ENCODE results near the gene SLC2A8. TPM values are rescaled to one million over a fixed set of nuclear protein-coding genes. Genes with fewer than 3 reads are reported as not detected.

The SLC2A8 gene
- total RNA-seq, 2 donors from 2014 or later, result 8.8 to 16.5 TPM

DNA sequence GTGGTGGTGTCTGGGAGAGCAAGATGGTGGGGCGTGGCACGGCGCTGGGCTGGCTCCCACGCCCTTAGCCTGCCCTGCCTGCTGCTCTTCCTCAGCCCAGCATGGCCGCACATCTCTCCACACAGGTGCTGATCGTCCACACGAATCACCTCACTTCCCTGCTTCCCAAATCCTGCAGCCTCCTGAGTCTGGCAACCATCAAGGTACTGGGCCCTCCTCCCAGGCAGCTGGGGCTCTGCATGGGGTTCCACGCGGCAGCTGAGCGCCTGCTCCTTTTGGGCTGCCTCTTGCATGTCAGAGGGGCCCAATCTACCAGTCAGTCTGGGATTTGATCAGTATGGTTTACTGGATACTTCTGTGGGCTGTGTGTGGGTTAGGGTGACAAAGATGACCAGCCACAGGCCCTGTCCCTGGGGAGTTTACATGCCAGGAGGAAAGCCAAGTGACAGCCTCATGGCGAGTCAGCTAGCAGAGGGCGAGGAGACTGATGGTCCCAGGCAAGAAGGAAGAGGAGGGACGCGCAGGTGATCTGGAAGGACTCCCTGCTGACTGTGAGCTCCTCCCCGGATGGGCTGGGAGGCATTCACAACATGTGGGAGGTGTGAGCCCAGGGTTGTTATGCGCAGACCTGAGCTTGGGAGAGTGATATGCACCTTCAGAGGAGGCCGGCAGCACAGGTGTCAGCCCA lies 60.4 kb downstream of the SLC2A8 start:
- peaks cover 4% of the 10 kb centered on the region for H3K36me3 Mint-ChIP-seq
- H3K9me3 Mint-ChIP-seq, result no peaks in the 10 kb centered on the region
- peak in 1 of 2 donors; percentile 36 for ATAC-seq
- no peak overlapping the region for H3K27ac Mint-ChIP-seq
- H3K27me3 Mint-ChIP-seq, result no peaks in the 10 kb centered on the region
- H3K4me3 Mint-ChIP-seq, result no peak overlapping the region
- peaks cover 8 to 9% of the 10 kb centered on the region in 2 donors for H3K4me1 Mint-ChIP-seq (ENCODE audit: low read depth in 2 of 2)
- no peak for DNase-seq (ENCODE audit: low spot score)

Other genes starting within 250 kb of the SLC2A8 start
- gene GARNL3, start 132.4 kb upstream of the SLC2A8 start, total RNA-seq, result 1 to 10 TPM; 1.2 to 7.4 TPM
- gene ZNF79, start 27.2 kb downstream of the SLC2A8 start, total RNA-seq, result 10 to 100 TPM; 14.4 to 16.3 TPM
- gene RPL12, start 54.2 kb downstream of the SLC2A8 start, total RNA-seq, result 1,000 to 10,000 TPM in 1 of 2 donors, 100 to 1,000 TPM in 1; 698 to 1,282 TPM
- gene LRSAM1, start 54.3 kb downstream of the SLC2A8 start, total RNA-seq, result 10 to 100 TPM; 17.5 to 34.4 TPM
- gene STXBP1, start 215.1 kb downstream of the SLC2A8 start, total RNA-seq, result 1 to 10 TPM; 4.0 to 8.1 TPM

Data from natural killer cell treated with Interleukin-12 subunit alpha and Interleukin-12 subunit beta and Interleukin-15 and Interleukin-18, amount 100 ng/mL, for 72 hours (primary cell).